ENCODE results near the gene KCNK17. TPM values are rescaled to one million over a fixed set of nuclear protein-coding genes. Genes with fewer than 3 reads are reported as not detected.

The KCNK17 gene
- total RNA-seq, 2 donors from 2014 or later = 0.37 TPM; not detected in 1

GRCh38 chr6:39320363-39320984, 6.3 kb upstream of the KCNK17 start:
- H3K9me3 Mint-ChIP-seq = no peaks in the 10 kb centered on the region
- Histone ChIP-seq H3K9me3 (ENCODE audit: control insufficient read depth, low read length) (no peaks in the 10 kb centered on the region), H3K4me3 (ENCODE audit: low read length) (no peak overlapping the region), H3K27ac (ENCODE audit: low read depth, low read length) (no peak overlapping the region), H3K9ac (ENCODE audit: extremely low read depth, low read length, poor library complexity, severe bottlenecking) (no peak overlapping the region), H3K27me3 (ENCODE audit: control insufficient read depth, insufficient read depth, low read length, poor library complexity, severe bottlenecking) (peaks cover 28% of the 10 kb centered on the region), H3K4me1 (ENCODE audit: control insufficient read depth, insufficient read depth, low read length) (no peaks in the 10 kb centered on the region), H3K36me3 (ENCODE audit: control insufficient read depth, insufficient read depth, low read length) (no peaks in the 10 kb centered on the region)
- 87 to 92% methylated on average over 7 to 10 of the region's 10 CpGs for WGBS, 2 experiments (ENCODE audit: insufficient coverage in 1 of 2, insufficient read length in 1 of 2)
- no peak for DNase-seq
- no peak overlapping the region for H3K27ac Mint-ChIP-seq
- TF ChIP-seq CTCF (conservative IDR thresholded peaks at IDR 0.05) = no peak
- H3K27me3 Mint-ChIP-seq (ENCODE audit: insufficient read depth) = peaks cover 42% of the 10 kb centered on the region
- H3K4me1 Mint-ChIP-seq = no peaks in the 10 kb centered on the region
- no peak overlapping the region for H3K4me3 Mint-ChIP-seq
- H3K36me3 Mint-ChIP-seq (ENCODE audit: low read depth) = no peaks in the 10 kb centered on the region

GRCh38 chr6:39319621-39320362, 5.6 kb upstream of the KCNK17 start:
- no peak overlapping the region for H3K4me3 Mint-ChIP-seq
- no peaks in the 10 kb centered on the region for H3K4me1 ChIP-seq (ENCODE audit: control insufficient read depth, insufficient read depth, low read length)
- H3K9me3 ChIP-seq (ENCODE audit: control insufficient read depth, low read length) = no peaks in the 10 kb centered on the region
- no peaks in the 10 kb centered on the region for H3K36me3 Mint-ChIP-seq (ENCODE audit: low read depth)
- 81 to 86% methylated on average over 7 to 13 of the region's 13 CpGs for WGBS, 2 experiments (ENCODE audit: insufficient coverage in 1 of 2, insufficient read length in 1 of 2)
- no peak overlapping the region for H3K4me3 ChIP-seq (ENCODE audit: low read length)
- H3K27me3 Mint-ChIP-seq (ENCODE audit: insufficient read depth) = peaks cover 46% of the 10 kb centered on the region
- no peak overlapping the region for H3K27ac Mint-ChIP-seq
- DNase-seq = no peak
- no peaks in the 10 kb centered on the region for H3K9me3 Mint-ChIP-seq
- no peak overlapping the region for H3K27ac ChIP-seq (ENCODE audit: low read depth, low read length)
- H3K27me3 ChIP-seq (ENCODE audit: control insufficient read depth, insufficient read depth, low read length, poor library complexity, severe bottlenecking) = peaks cover 35% of the 10 kb centered on the region
- no peaks in the 10 kb centered on the region for H3K36me3 ChIP-seq (ENCODE audit: control insufficient read depth, insufficient read depth, low read length)
- no peaks in the 10 kb centered on the region for H3K4me1 Mint-ChIP-seq
- no peak overlapping the region for H3K9ac ChIP-seq (ENCODE audit: extremely low read depth, low read length, poor library complexity, severe bottlenecking)
- TF ChIP-seq CTCF (conservative IDR thresholded peaks at IDR 0.05) = no peak

GRCh38 chr6:39317256-39317655, 3.0 kb upstream of the KCNK17 start:
- H3K4me1 ChIP-seq (ENCODE audit: control insufficient read depth, insufficient read depth, low read length) = no peaks in the 10 kb centered on the region
- H3K27ac ChIP-seq (ENCODE audit: low read depth, low read length) = no peak overlapping the region
- DNase-seq = no peak
- no peak for TF ChIP-seq CTCF (conservative IDR thresholded peaks at IDR 0.05)
- no peak overlapping the region for H3K9ac ChIP-seq (ENCODE audit: extremely low read depth, low read length, poor library complexity, severe bottlenecking)
- no peaks in the 10 kb centered on the region for H3K4me1 Mint-ChIP-seq
- peaks cover 60% of the 10 kb centered on the region for H3K27me3 ChIP-seq (ENCODE audit: control insufficient read depth, insufficient read depth, low read length, poor library complexity, severe bottlenecking)
- no peak overlapping the region for H3K4me3 Mint-ChIP-seq
- H3K9me3 Mint-ChIP-seq = no peaks in the 10 kb centered on the region
- no peaks in the 10 kb centered on the region for H3K36me3 ChIP-seq (ENCODE audit: control insufficient read depth, insufficient read depth, low read length)
- peaks cover 72% of the 10 kb centered on the region for H3K27me3 Mint-ChIP-seq (ENCODE audit: insufficient read depth)
- no peaks in the 10 kb centered on the region for H3K36me3 Mint-ChIP-seq (ENCODE audit: low read depth)
- H3K9me3 ChIP-seq (ENCODE audit: control insufficient read depth, low read length) = no peaks in the 10 kb centered on the region
- no peak overlapping the region for H3K4me3 ChIP-seq (ENCODE audit: low read length)
- no peak overlapping the region for H3K27ac Mint-ChIP-seq
- 87 to 88% methylated on average over 2 to 3 of the region's 3 CpGs for WGBS, 2 experiments (ENCODE audit: insufficient coverage in 1 of 2, insufficient read length in 1 of 2)

Measured in endodermal cell (in vitro differentiated cells).